ENCODE data around the gene ANKFY1. TPM values are rescaled to one million over a fixed set of nuclear protein-coding genes. Genes with fewer than 3 reads are reported as not detected.

The ANKFY1 gene
- polyA plus RNA-seq, 2 donors = 10.0 to 11.2 TPM

- H3K27me3 ChIP-seq (ENCODE audit: control insufficient read depth in 1 of 2, insufficient read depth in 2 of 2, low read length in 2 of 2) = no peaks in the 10 kb centered on the region
Observed at GRCh38 chr17:4125552-4125951, 138.2 kb downstream of the ANKFY1 start.

GRCh38 chr17:4124999-4125398 lies 138.8 kb downstream of the ANKFY1 start:
- H3K27me3 ChIP-seq (ENCODE audit: control insufficient read depth in 1 of 2, insufficient read depth in 2 of 2, low read length in 2 of 2) = no peaks in the 10 kb centered on the region
- no peaks in the 10 kb centered on the region for H3K9me3 ChIP-seq (ENCODE audit: control insufficient read depth in 2 of 2, insufficient read depth in 1 of 2, low read depth in 1 of 2, low read length in 1 of 2)
- H3K27ac ChIP-seq (ENCODE audit: low read depth in 2 of 2, low read length in 1 of 2) = no peak overlapping the region
- no peaks in the 10 kb centered on the region for H3K4me1 ChIP-seq (ENCODE audit: control insufficient read depth in 2 of 2, insufficient read depth in 2 of 2, low read length in 1 of 2)
- WGBS, 2 donors = 83 to 84% methylated on average over 2 of the region's 2 CpGs
- H3K4me3 ChIP-seq (ENCODE audit: low read depth in 1 of 2, low read length in 2 of 2) = no peak overlapping the region
- peaks cover 0 to 6% of the 10 kb centered on the region in 2 donors for H3K36me3 ChIP-seq (ENCODE audit: control insufficient read depth in 2 of 2, insufficient read depth in 2 of 2, low read length in 1 of 2)

More at GRCh38 chr17:4125552-4125951, 138.2 kb downstream of the ANKFY1 start:
- Histone ChIP-seq H3K4me1 (ENCODE audit: control insufficient read depth in 2 of 2, insufficient read depth in 2 of 2, low read length in 1 of 2) (no peaks in the 10 kb centered on the region), H3K27ac (ENCODE audit: low read depth in 2 of 2, low read length in 1 of 2) (no peak overlapping the region), H3K4me3 (ENCODE audit: low read depth in 1 of 2, low read length in 2 of 2) (no peak overlapping the region), H3K36me3 (ENCODE audit: control insufficient read depth in 2 of 2, insufficient read depth in 2 of 2, low read length in 1 of 2) (peaks cover 0 to 5% of the 10 kb centered on the region in 2 donors), H3K9me3 (ENCODE audit: control insufficient read depth in 2 of 2, insufficient read depth in 1 of 2, low read depth in 1 of 2, low read length in 1 of 2) (no peaks in the 10 kb centered on the region)
- WGBS, 2 donors = 96 to 100% methylated on average over 1 of the region's 1 CpG

- Histone ChIP-seq H3K9me3 (ENCODE audit: control insufficient read depth in 2 of 2, insufficient read depth in 1 of 2, low read depth in 1 of 2, low read length in 1 of 2) (no peaks in the 10 kb centered on the region), H3K36me3 (ENCODE audit: control insufficient read depth in 2 of 2, insufficient read depth in 2 of 2, low read length in 1 of 2) (peaks cover 10 to 12% of the 10 kb centered on the region in 2 donors), H3K27ac (ENCODE audit: low read depth in 2 of 2, low read length in 1 of 2) (no peak overlapping the region), H3K4me1 (ENCODE audit: control insufficient read depth in 2 of 2, insufficient read depth in 2 of 2, low read length in 1 of 2) (peaks cover 0 to 5% of the 10 kb centered on the region in 2 donors), H3K27me3 (ENCODE audit: control insufficient read depth in 1 of 2, insufficient read depth in 2 of 2, low read length in 2 of 2) (no peaks in the 10 kb centered on the region), H3K4me3 (ENCODE audit: low read depth in 1 of 2, low read length in 2 of 2) (no peak overlapping the region)
- 74 to 75% methylated on average over 3 of the region's 3 CpGs for WGBS, 2 donors
Observed at GRCh38 chr17:4120332-4120731, 143.4 kb downstream of the ANKFY1 start.

- Histone ChIP-seq H3K36me3 (ENCODE audit: control insufficient read depth in 2 of 2, insufficient read depth in 2 of 2, low read length in 1 of 2) (peaks cover 10 to 14% of the 10 kb centered on the region in 2 donors), H3K9me3 (ENCODE audit: control insufficient read depth in 2 of 2, insufficient read depth in 1 of 2, low read depth in 1 of 2, low read length in 1 of 2) (no peaks in the 10 kb centered on the region), H3K4me1 (ENCODE audit: control insufficient read depth in 2 of 2, insufficient read depth in 2 of 2, low read length in 1 of 2) (peaks cover 0 to 5% of the 10 kb centered on the region in 2 donors), H3K27me3 (ENCODE audit: control insufficient read depth in 1 of 2, insufficient read depth in 2 of 2, low read length in 2 of 2) (no peaks in the 10 kb centered on the region), H3K27ac (ENCODE audit: low read depth in 2 of 2, low read length in 1 of 2) (peak overlapping the region in 1 of 2 donors; percentile 4), H3K4me3 (ENCODE audit: low read depth in 1 of 2, low read length in 2 of 2) (no peak overlapping the region)
- 70% methylated on average over 4 of the region's 4 CpGs for WGBS, 2 donors
Observed at GRCh38 chr17:4119299-4119698, 144.5 kb downstream of the ANKFY1 start.

GRCh38 chr17:4118015-4118743 lies 145.6 kb downstream of the ANKFY1 start:
- 86 to 87% methylated on average over 8 of the region's 8 CpGs for WGBS, 2 donors
- H3K9me3 ChIP-seq (ENCODE audit: control insufficient read depth in 2 of 2, insufficient read depth in 1 of 2, low read depth in 1 of 2, low read length in 1 of 2) = no peaks in the 10 kb centered on the region
- H3K27ac ChIP-seq (ENCODE audit: low read depth in 2 of 2, low read length in 1 of 2) = peak overlapping the region in 1 of 2 donors; percentile 18

GRCh38 chr17:4116516-4116915 lies 147.3 kb downstream of the ANKFY1 start:
- 72 to 82% methylated on average over 4 of the region's 4 CpGs for WGBS, 2 donors
- H3K36me3 ChIP-seq (ENCODE audit: control insufficient read depth in 2 of 2, insufficient read depth in 2 of 2, low read length in 1 of 2) = peaks cover 10 to 24% of the 10 kb centered on the region in 2 donors
- no peaks in the 10 kb centered on the region for H3K9me3 ChIP-seq (ENCODE audit: control insufficient read depth in 2 of 2, insufficient read depth in 1 of 2, low read depth in 1 of 2, low read length in 1 of 2)
- H3K27ac ChIP-seq (ENCODE audit: low read depth in 2 of 2, low read length in 1 of 2) = no peak overlapping the region
- no peak overlapping the region for H3K4me3 ChIP-seq (ENCODE audit: low read depth in 1 of 2, low read length in 2 of 2)
- no peaks in the 10 kb centered on the region for H3K27me3 ChIP-seq (ENCODE audit: control insufficient read depth in 1 of 2, insufficient read depth in 2 of 2, low read length in 2 of 2)
- H3K4me1 ChIP-seq (ENCODE audit: control insufficient read depth in 2 of 2, insufficient read depth in 2 of 2, low read length in 1 of 2) = peaks cover 0 to 5% of the 10 kb centered on the region in 2 donors

More at GRCh38 chr17:4118015-4118743, 145.6 kb downstream of the ANKFY1 start:
- H3K36me3 ChIP-seq (ENCODE audit: control insufficient read depth in 2 of 2, insufficient read depth in 2 of 2, low read length in 1 of 2) = peaks cover 7 to 18% of the 10 kb centered on the region in 2 donors
- H3K4me1 ChIP-seq (ENCODE audit: control insufficient read depth in 2 of 2, insufficient read depth in 2 of 2, low read length in 1 of 2) = peaks cover 0 to 5% of the 10 kb centered on the region in 2 donors
- H3K4me3 ChIP-seq (ENCODE audit: low read depth in 1 of 2, low read length in 2 of 2) = no peak overlapping the region
- H3K27me3 ChIP-seq (ENCODE audit: control insufficient read depth in 1 of 2, insufficient read depth in 2 of 2, low read length in 2 of 2) = no peaks in the 10 kb centered on the region

Other genes with a start within 250 kb of the ANKFY1 start
- gene ZZEF1, start 120.9 kb downstream of the ANKFY1 start, polyA plus RNA-seq = 10 to 100 TPM; 11.3 to 18.3 TPM
- gene CYB5D2, start 120.8 kb downstream of the ANKFY1 start, polyA plus RNA-seq = 10 to 100 TPM; 11.0 to 11.5 TPM
- gene UBE2G1, start 102.7 kb upstream of the ANKFY1 start, polyA plus RNA-seq = 10 to 100 TPM; 28.4 to 45.7 TPM
- gene SPNS3, start 170.0 kb upstream of the ANKFY1 start, polyA plus RNA-seq = 1 to 10 TPM in 1 of 2 donors, under 1 TPM in 1; 0.36 to 1.3 TPM
- 100 to 1,000 TPM in 1 of 2 donors, 10 to 100 TPM in 1; 95.3 to 238 TPM for gene SPNS2, start 234.9 kb upstream of the ANKFY1 start, polyA plus RNA-seq

All from esophagus (tissue), 2 donors.